Measurements from ENCODE around the gene UCN2.

DNA sequence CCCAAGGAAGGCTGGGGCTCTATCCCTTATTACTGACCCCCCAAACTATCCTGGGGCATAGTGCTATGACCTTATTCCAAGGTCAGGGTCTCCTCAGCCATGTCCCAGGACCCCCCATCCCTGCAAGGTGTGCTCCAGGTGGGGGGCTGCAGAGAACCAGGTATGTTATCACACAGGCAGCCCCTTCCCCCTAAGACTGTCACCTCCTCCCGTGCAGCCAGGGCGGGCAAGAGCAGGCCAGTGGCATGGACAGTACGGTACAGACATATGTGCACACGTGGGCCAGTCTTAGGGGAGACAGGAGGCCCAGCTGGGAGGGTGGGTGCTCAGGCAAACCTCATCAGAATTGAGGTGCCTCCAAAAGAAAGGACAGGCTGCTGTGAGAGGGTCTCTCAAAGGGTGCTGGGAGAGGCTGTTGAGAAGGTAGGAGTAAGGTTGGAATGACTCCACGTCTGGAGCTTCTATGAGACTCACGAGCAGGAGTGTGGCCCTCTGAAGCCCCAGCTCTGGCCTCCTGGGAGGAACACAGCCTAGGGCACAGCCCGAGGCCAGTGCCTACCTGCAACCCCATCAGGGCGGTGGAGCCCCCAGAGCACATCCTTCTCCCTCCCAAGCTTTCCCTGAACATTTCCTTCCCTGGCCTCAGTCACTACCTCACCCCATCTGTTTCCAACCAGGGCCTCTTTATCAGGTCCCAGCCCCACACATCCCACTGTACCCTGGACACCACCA is 33.3 kb upstream of the UCN2 start:
- TF ChIP-seq, protein P1, sequence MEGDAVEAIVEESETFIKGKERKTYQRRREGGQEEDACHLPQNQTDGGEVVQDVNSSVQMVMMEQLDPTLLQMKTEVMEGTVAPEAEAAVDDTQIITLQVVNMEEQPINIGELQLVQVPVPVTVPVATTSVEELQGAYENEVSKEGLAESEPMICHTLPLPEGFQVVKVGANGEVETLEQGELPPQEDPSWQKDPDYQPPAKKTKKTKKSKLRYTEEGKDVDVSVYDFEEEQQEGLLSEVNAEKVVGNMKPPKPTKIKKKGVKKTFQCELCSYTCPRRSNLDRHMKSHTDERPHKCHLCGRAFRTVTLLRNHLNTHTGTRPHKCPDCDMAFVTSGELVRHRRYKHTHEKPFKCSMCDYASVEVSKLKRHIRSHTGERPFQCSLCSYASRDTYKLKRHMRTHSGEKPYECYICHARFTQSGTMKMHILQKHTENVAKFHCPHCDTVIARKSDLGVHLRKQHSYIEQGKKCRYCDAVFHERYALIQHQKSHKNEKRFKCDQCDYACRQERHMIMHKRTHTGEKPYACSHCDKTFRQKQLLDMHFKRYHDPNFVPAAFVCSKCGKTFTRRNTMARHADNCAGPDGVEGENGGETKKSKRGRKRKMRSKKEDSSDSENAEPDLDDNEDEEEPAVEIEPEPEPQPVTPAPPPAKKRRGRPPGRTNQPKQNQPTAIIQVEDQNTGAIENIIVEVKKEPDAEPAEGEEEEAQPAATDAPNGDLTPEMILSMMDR (conservative IDR thresholded peaks at IDR 0.05; ENCODE audit: low read depth, low read length) = no peak
- no peak for TF ChIP-seq MXI1 (IDR thresholded peaks at IDR 0.05; ENCODE audit: borderline replicate concordance, low read depth, low read length)
- TF ChIP-seq RAD21 (IDR thresholded peaks at IDR 0.05; ENCODE audit: low read length) = no peak
- no peak for TF ChIP-seq BHLHE40 (IDR thresholded peaks at IDR 0.05; ENCODE audit: low read depth, low read length)
- TF ChIP-seq POLR2A (IDR thresholded peaks at IDR 0.05; ENCODE audit: low read depth, low read length) = no peak
- TF ChIP-seq, protein P2, sequence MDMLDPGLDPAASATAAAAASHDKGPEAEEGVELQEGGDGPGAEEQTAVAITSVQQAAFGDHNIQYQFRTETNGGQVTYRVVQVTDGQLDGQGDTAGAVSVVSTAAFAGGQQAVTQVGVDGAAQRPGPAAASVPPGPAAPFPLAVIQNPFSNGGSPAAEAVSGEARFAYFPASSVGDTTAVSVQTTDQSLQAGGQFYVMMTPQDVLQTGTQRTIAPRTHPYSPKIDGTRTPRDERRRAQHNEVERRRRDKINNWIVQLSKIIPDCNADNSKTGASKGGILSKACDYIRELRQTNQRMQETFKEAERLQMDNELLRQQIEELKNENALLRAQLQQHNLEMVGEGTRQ (IDR thresholded peaks at IDR 0.05; ENCODE audit: low read depth, low read length) = no peak
- TF ChIP-seq SMC3 (IDR thresholded peaks at IDR 0.05; ENCODE audit: low read depth, low read length) = no peak
- no peak for TF ChIP-seq MAZ (IDR thresholded peaks at IDR 0.05; ENCODE audit: borderline replicate concordance, low read depth, low read length)
- no peak for TF ChIP-seq NFE2L2 (IDR thresholded peaks at IDR 0.05; ENCODE audit: low read depth, low read length)
- TF ChIP-seq CEBPB (IDR thresholded peaks at IDR 0.05; ENCODE audit: low read depth, low read length) = no peak
- TF ChIP-seq RFX5 (IDR thresholded peaks at IDR 0.05; ENCODE audit: low read depth, low read length) = no peak
